ENCODE data around the gene COBLL1. TPM values are rescaled to one million over a fixed set of nuclear protein-coding genes. Genes with fewer than 3 reads are reported as not detected.

COBLL1 gene
- total and polyA plus RNA-seq, 9 donors = 11.5 to 56.8 (median 38.4) TPM

DNA sequence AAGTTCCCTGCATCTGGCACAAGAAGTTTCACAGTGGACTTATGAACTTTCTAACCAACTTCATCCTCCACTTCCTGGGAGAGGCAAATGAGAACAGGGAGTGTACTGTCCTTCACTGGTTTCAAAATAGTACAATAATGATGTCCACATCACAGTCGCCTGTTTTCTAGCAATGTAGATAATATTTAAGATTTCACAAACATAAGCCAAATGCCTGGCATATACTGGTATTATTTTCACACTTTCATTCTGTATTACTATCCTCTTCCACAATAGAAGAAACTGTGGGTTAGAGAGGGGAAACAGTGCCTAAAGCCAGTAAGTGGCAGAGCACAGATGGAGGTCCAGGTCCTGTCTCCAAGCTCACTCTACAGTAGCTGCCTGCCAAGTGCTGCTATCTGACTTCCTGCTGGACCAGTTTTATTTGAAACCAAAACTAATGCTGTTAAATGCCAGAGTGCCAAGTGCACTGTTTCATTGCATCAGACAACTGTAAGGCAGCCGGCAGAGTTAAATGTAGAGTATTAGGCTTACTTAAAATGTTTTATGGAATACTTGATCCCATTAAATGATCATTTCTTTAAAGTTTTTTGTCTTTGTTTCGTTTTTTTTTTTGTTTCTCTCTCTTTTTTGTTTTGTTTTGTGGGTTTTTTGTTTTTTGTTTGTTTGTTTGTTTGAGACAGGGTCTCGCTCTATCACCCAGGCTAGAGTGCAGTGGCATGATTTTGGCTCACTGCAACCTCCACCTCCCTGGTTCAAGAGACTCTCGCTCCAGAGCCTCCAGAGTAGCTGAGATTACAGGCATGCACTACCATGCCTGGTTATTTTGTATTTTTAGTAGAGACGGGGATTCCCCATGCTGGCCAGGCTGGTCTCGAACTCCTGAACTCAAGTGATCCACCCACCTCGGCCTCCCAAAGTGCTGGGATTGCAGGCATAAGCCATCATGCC lies 15.1 kb downstream of the COBLL1 start:
- H3K4me3 ChIP-seq = no peak overlapping the region
- no peaks in the 10 kb centered on the region for H3K27me3 ChIP-seq
- intact Hi-C loops (cut with DNase I) = no loop called here
- H3K36me3 ChIP-seq = no peaks in the 10 kb centered on the region
- TF ChIP-seq, protein P1, sequence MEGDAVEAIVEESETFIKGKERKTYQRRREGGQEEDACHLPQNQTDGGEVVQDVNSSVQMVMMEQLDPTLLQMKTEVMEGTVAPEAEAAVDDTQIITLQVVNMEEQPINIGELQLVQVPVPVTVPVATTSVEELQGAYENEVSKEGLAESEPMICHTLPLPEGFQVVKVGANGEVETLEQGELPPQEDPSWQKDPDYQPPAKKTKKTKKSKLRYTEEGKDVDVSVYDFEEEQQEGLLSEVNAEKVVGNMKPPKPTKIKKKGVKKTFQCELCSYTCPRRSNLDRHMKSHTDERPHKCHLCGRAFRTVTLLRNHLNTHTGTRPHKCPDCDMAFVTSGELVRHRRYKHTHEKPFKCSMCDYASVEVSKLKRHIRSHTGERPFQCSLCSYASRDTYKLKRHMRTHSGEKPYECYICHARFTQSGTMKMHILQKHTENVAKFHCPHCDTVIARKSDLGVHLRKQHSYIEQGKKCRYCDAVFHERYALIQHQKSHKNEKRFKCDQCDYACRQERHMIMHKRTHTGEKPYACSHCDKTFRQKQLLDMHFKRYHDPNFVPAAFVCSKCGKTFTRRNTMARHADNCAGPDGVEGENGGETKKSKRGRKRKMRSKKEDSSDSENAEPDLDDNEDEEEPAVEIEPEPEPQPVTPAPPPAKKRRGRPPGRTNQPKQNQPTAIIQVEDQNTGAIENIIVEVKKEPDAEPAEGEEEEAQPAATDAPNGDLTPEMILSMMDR (IDR thresholded peaks at IDR 0.05) = no peak
- TF ChIP-seq EP300 (IDR thresholded peaks at IDR 0.05) = no peak
- no peak for TF ChIP-seq POLR2A (IDR thresholded peaks at IDR 0.05)
- H3K9me3 ChIP-seq = no peaks in the 10 kb centered on the region
- H3K4me1 ChIP-seq (ENCODE audit: insufficient read depth) = peaks cover 2% of the 10 kb centered on the region
- peak overlapping the region in 1 of 2 donors; percentile 6 for H3K27ac ChIP-seq
- peak in 2 of 5 donors; percentile 41 to 42 for DNase-seq
- WGBS, 3 donors = 63 to 78% (median 64%) methylated on average over 8 of the region's 8 CpGs

- no peak overlapping the region for H3K27ac ChIP-seq
- H3K4me1 ChIP-seq (ENCODE audit: insufficient read depth) = peaks cover 2% of the 10 kb centered on the region
- no peaks in the 10 kb centered on the region for H3K27me3 ChIP-seq
- TF ChIP-seq, protein P1 (IDR thresholded peaks at IDR 0.05) = no peak
- TF ChIP-seq EP300 (IDR thresholded peaks at IDR 0.05) (no peak), POLR2A (IDR thresholded peaks at IDR 0.05) (no peak)
- no peaks in the 10 kb centered on the region for H3K9me3 ChIP-seq
- no peak for DNase-seq
- no peak overlapping the region for H3K4me3 ChIP-seq
- H3K36me3 ChIP-seq = no peaks in the 10 kb centered on the region
- intact Hi-C loops (cut with DNase I) = no loop called here
Observed at GRCh38 chr2:164824872-164825271, 16.8 kb downstream of the COBLL1 start.

DNA sequence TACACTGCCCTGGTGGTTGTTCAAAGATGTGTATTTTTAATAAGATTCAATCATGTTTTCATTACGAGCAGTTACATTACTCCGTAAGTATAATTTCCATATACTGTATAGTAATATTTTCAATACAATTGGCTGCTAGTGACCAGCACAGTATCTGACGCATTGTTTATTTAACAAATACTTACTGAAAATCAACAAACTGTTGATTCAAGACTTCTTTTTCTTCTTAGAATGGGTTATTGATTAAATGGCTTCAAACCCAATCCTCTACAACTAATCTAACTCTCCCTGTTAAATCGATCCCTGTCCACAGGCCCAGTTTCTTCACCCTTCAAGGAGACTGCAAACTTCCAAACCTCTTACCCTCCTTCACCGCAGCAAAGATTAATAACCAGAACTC lies 18.5 kb downstream of the COBLL1 start:
- Histone ChIP-seq H3K36me3 (no peaks in the 10 kb centered on the region), H3K27ac (no peak overlapping the region), H3K4me1 (ENCODE audit: insufficient read depth) (peaks cover 2% of the 10 kb centered on the region), H3K4me3 (no peak overlapping the region), H3K27me3 (no peaks in the 10 kb centered on the region), H3K9me3 (no peaks in the 10 kb centered on the region)
- intact Hi-C loops (cut with DNase I) = no loop called here
- no peak for TF ChIP-seq POLR2A (IDR thresholded peaks at IDR 0.05)
- no peak for TF ChIP-seq EP300 (IDR thresholded peaks at IDR 0.05)
- TF ChIP-seq, protein P1 (IDR thresholded peaks at IDR 0.05) = no peak
- DNase-seq = no peak
- WGBS, 3 donors = 96 to 98% (median 96%) methylated on average over 5 of the region's 5 CpGs

- Histone ChIP-seq H3K4me3 (no peak overlapping the region), H3K27me3 (no peaks in the 10 kb centered on the region), H3K4me1 (ENCODE audit: insufficient read depth) (peaks cover 1% of the 10 kb centered on the region), H3K36me3 (no peaks in the 10 kb centered on the region), H3K27ac (no peak overlapping the region), H3K9me3 (no peaks in the 10 kb centered on the region)
- intact Hi-C loops (cut with DNase I) = no loop called here
- 90 to 96% (median 96%) methylated on average over 4 of the region's 4 CpGs for WGBS, 3 donors
- TF ChIP-seq POLR2A (IDR thresholded peaks at IDR 0.05) (no peak), EP300 (IDR thresholded peaks at IDR 0.05) (no peak)
- TF ChIP-seq, protein P1 (IDR thresholded peaks at IDR 0.05) = no peak
- DNase-seq = no peak
Observed at GRCh38 chr2:164821338-164821737, 20.3 kb downstream of the COBLL1 start.
